Measurements from ENCODE around the gene ZP3.
"Not testable (repeated sequence)": the region's sequence is repeated elsewhere in the genome, so short reads cannot be mapped to it uniquely, and the experiment has no call there.

Gene ZP3

DNA sequence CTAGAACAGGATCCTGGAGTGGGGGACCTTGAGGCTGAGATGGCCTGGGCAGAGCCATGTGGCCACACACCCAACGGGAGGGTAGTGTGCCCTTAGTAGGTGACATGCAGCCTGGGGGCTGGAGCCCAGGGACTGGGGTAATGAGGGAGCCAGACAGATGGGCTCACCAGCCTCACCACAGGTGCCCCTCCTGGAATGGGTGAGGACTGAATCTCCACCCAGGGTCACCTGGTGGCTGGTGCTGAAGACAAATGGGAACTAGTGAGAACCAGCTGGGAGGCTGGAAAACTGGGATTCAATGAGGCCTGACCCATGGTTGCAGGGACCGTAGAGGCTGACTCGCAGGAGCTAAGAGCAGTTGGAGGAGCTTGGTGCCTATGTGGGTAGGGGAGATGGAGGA, 6.1 kb downstream of the ZP3 start:
- no peaks in the 10 kb centered on the region for H3K27me3 ChIP-seq
- no peak overlapping the region for H3K27ac ChIP-seq
- H3K4me1 ChIP-seq = peaks cover 0 to 16% (median 6%) of the 10 kb centered on the region in 10 experiments; a peak in 9 of 20 replicates
- H3K36me3 ChIP-seq = no peaks in the 10 kb centered on the region
- no peaks in the 10 kb centered on the region for H4K20me1 ChIP-seq
- H3K4me3 ChIP-seq = no peak overlapping the region
- H3K9me3 ChIP-seq (replicated peaks in 1 of 11) = no peaks in the 10 kb centered on the region
- no peak overlapping the region for H3K9ac ChIP-seq
- no peak overlapping the region for H3K4me2 ChIP-seq
- no peak for TF ChIP-seq Cebpa-rat (IDR thresholded peaks at IDR 0.05)

DNA sequence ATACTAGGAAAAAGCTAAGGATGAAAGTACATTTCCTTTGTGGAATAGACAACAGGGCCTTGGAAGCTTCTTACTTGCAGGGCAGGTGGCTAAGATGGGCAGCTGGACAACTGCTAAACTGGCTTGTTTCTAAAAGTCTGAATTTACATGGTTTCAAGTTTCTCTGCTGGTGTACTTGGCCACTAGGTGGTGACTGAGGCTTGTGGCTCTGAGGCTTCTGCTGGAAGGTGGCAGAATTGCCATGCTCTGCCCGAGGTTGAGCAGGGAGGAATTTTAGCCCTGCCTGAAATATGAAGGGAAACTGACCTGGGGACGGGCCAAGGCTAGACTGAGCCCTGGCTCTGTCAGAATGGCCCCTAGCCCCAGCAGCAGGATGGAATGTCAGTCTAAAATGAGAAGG, 13.1 kb downstream of the ZP3 start:
- not testable (repeated sequence) for H3K27ac ChIP-seq; H3K4me2 ChIP-seq; H3K9ac ChIP-seq; H3K9me3 ChIP-seq (replicated peaks in 1 of 11); H4K20me1 ChIP-seq; H3K4me1 ChIP-seq; H3K27me3 ChIP-seq; H3K36me3 ChIP-seq; H3K4me3 ChIP-seq

DNA sequence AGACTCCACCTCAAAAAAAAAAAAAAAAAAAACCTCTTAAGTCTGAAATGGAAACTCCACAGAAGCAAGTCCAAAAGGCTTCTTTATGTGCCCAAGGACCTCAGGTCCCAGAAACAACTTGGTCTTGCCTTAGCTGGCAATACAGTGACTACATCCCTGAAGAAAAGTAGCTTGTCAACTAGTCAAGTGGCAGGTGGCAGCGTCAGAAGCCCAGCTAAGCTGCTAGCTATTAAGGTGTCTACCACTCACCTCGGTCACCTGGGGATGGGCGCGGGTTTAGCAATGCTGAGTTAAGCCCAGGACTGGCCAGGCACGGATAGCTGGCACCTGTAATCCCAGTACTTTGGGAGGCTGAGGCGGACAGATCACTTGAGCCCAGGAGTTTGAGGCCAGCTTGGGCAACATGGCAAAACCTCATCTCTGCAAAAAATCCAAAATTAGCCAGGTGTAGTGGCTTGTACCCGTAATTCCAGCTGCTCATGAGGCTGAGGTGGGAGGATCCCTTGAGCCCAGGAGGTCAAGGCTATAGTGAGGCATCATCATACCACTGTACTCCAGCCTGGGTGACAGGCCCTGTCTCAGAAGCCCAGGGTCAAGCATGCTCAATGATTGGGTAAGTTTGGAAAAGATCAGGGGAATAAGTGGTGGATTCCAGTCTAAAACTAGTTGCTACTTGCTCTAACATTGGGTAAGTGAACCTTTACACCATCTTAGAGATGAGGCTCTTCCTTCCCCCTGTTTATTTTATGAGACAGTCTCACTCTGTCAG, 14.6 kb downstream of the ZP3 start:
- not testable (repeated sequence) for H3K36me3 ChIP-seq; H3K9me3 ChIP-seq (replicated peaks in 1 of 11); H3K9ac ChIP-seq; H3K4me1 ChIP-seq; H3K4me2 ChIP-seq; H3K27me3 ChIP-seq; H3K4me3 ChIP-seq; H3K27ac ChIP-seq; H4K20me1 ChIP-seq

DNA sequence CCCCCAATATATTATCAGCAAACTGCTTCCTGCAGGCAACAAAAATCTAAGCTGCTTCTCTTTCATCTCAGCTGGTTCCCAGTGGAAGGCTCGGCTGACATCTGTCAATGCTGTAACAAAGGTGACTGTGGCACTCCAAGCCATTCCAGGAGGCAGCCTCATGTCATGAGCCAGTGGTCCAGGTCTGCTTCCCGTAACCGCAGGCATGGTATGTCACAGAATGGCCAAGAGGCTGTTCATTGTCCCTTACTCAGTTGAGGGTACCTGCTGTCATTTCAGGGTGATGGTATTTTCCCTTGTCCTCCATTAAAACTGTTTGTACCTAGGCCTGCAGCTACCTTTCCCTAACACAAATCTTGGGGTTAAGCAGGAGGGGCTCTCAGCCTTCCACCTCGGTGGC, 15.7 kb downstream of the ZP3 start:
- H3K4me1 ChIP-seq = peaks cover 0 to 17% (median 14%) of the 10 kb centered on the region in 10 experiments; a peak in 14 of 20 replicates
- H3K27me3 ChIP-seq; H3K9me3 ChIP-seq (replicated peaks in 1 of 11); H3K4me2 ChIP-seq; H3K9ac ChIP-seq; H3K4me3 ChIP-seq; H4K20me1 ChIP-seq; H3K36me3 ChIP-seq; H3K27ac ChIP-seq: not testable (repeated sequence)

DNA sequence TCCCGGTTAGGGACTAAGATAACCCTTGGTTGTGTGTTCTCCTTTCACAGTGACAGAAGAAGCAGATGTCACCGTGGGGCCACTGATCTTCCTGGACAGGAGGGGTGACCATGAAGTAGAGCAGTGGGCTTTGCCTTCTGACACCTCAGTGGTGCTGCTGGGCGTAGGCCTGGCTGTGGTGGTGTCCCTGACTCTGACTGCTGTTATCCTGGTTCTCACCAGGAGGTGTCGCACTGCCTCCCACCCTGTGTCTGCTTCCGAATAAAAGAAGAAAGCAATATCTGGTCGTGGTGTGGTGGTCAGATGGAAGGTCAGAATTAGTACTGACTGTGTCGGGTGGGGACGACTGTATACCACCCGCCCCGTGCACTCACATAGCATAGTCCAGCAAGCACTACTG, 17.0 kb downstream of the ZP3 start:
- not testable (repeated sequence) for H3K4me3 ChIP-seq; H3K36me3 ChIP-seq; H3K27ac ChIP-seq; H4K20me1 ChIP-seq; H3K27me3 ChIP-seq; H3K9me3 ChIP-seq (replicated peaks in 1 of 11); H3K4me2 ChIP-seq; H3K9ac ChIP-seq
- peaks cover 0 to 18% (median 15%) of the 10 kb centered on the region in 10 experiments; a peak in 14 of 20 replicates for H3K4me1 ChIP-seq

DNA sequence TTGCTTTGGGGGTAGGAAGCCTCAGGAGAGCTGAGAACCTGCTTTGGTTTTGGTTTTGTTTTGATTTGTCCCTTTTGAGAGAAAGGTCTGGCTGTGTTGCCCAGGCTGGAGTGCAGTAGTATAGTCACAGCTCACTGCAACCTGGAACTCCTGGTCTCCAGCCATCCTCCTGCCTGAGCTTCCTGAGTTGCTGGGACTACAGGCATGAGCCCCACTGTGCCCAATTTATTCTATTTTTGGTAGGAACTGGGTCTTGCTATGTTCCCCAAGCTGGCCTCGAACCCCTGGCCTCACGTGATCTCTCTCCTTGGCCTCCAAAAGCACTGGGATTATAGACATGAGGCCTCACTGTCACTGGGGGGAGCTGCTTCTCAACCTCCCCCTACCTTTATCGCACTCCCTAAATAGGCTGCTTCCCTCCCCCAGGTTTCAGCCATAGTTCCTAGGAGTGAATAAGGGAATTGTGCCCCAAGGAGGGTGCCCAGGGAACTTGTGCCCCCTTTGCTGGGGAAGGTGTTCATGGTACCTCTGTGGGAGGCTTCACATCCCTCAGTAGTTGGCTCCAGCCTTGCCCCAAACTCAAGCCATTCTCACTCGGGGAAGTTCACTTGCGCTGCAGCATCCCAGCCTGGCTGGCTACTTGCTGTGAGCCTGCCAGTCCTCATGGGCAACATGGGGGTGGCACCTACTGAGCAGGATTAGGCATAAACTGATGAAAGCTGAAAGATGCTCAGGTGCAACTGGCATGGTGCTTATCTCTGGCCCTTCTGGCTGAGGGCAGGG, 18.1 kb downstream of the ZP3 start:
- not testable (repeated sequence) for H3K4me2 ChIP-seq; H3K9me3 ChIP-seq (replicated peaks in 1 of 11); H3K9ac ChIP-seq; H3K4me3 ChIP-seq; H3K27ac ChIP-seq; H4K20me1 ChIP-seq; H3K36me3 ChIP-seq; H3K27me3 ChIP-seq
- H3K4me1 ChIP-seq = peaks cover 0 to 18% (median 15%) of the 10 kb centered on the region in 10 experiments; a peak in 14 of 20 replicates

DNA sequence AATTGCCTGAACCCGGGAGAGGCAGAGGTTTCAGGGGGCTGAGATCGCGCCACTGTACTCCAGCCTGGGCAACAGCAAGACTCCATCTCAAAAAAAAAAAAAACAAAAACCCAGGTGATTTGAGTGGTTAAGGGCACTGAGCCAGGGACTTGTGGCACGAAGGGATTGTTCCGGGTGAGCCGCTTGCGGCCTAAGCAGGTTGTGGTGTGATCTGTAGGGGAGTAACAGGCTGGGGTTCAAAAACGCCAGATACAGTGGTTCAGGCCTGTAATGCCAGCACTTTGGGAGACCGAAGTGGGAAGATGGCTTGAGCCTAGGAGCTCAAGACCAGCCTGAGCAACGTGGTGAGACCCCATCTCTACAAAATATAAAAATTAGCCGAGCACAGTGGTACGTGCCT, 19.1 kb downstream of the ZP3 start:
- H3K27me3 ChIP-seq; H3K27ac ChIP-seq; H3K4me3 ChIP-seq; H3K36me3 ChIP-seq; H3K9me3 ChIP-seq (replicated peaks in 1 of 11); H4K20me1 ChIP-seq; H3K9ac ChIP-seq: not testable (repeated sequence)
- Histone ChIP-seq H3K4me2 (peak overlapping the region in 2 of 11 experiments; percentile 15 to 33; a peak in 2 of 22 replicates), H3K4me1 (peaks cover 0 to 18% (median 15%) of the 10 kb centered on the region in 10 experiments; a peak in 14 of 20 replicates)

DNA sequence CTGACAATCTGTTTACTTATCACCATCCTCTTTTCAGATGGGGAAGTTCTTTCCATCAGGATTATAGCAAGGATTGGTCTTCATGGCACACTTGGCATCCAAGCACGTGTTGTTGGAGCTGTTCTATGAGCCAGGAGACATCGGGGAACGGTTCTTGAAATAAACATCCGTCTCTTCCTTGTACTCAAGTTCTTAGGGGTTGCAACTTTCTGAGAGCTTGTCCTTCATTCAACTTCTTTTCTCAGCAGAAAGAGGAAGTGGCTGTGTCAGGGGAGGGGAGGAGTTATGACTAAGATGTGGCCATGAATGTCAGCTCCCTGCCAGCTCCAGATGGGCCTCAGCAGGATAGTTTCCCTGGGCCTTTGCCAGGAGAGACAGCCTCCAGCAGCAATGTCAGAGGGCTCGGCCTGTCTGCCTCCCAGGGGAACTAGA, 20.8 kb downstream of the ZP3 start:
- H3K4me3 ChIP-seq; H3K36me3 ChIP-seq; H3K27me3 ChIP-seq; H4K20me1 ChIP-seq; H3K9me3 ChIP-seq (replicated peaks in 1 of 11): not testable (repeated sequence)
- H3K27ac ChIP-seq = peak overlapping the region in 10 of 11 experiments; percentile 48 to 83 (median 74); a peak in 21 of 22 replicates
- H3K4me2 ChIP-seq = peak overlapping the region; percentile 25 to 65 (median 50); a peak in 18 of 22 replicates
- H3K9ac ChIP-seq = peak overlapping the region in 9 of 11 experiments; percentile 35 to 66 (median 58); a peak in 11 of 22 replicates
- H3K4me1 ChIP-seq = peaks cover 0 to 18% (median 15%) of the 10 kb centered on the region in 10 experiments; a peak in 14 of 20 replicates

DNA sequence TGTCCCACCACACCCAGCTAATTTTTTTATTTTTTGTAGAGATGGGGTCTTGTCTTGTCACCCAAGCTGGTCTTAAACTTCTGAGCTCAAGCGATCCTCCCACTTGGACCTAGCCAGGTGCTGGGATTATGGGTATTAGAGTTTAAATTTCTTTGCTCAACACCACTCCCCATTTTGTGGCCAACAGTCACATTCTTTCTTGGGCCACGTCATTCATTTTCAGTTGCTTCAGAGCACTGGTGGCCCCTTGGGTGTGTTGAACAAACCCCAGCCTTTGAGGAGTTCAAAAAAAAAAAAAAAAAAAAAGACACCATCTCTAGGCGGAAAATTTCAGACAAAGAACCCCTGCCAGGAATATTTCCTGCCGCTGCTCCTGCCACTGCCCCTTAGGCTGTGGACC, 32.3 kb downstream of the ZP3 start:
- H3K4me1 ChIP-seq; H3K9ac ChIP-seq; H3K36me3 ChIP-seq; H3K27ac ChIP-seq; H3K4me2 ChIP-seq; H3K27me3 ChIP-seq; H3K4me3 ChIP-seq; H3K9me3 ChIP-seq (replicated peaks in 1 of 11); H4K20me1 ChIP-seq: not testable (repeated sequence)

DNA sequence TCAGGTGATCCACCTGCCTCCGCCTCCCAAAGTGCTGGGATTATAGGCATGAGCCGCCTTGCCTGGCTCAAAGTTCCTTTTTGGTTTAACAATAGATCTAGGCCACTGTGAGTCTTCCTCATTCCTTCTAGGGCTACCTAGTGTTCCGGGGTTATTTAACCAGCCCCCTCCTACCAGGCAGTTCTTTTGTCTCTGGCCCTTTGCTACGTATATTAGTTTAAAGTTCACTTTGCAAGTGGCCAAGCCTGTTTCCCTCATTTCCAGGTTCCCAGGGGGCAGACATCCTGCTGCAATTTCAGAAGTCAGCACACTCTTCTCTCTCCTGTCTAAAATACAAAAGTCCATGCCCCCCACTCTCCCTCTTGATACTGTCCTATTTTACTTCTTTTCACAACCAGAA, 33.8 kb downstream of the ZP3 start:
- not testable (repeated sequence) for H4K20me1 ChIP-seq; H3K27me3 ChIP-seq; H3K9ac ChIP-seq; H3K27ac ChIP-seq; H3K36me3 ChIP-seq; H3K4me1 ChIP-seq; H3K9me3 ChIP-seq (replicated peaks in 1 of 11); H3K4me3 ChIP-seq; H3K4me2 ChIP-seq

DNA sequence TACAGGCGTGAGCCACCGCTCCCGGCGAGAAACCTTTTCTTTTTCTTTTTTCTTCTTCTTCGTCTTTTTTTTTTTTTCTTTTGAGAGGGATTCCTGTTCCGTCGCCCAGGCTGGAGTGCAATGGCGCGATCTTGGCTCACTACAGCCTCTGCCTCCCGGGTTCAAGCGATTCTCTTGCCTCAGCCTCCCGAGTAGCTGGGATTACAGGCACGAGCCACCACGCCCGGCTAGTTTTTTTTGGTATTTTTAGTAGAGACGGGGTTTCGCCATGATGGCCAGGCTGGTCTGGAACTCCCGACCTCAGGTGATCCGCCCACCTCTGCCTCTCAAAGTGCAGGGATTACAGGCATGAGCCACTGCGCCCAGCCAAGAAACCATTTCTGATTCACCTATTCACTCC, 36.0 kb downstream of the ZP3 start:
- H3K36me3 ChIP-seq; H3K27me3 ChIP-seq; H3K4me2 ChIP-seq; H3K27ac ChIP-seq; H3K9ac ChIP-seq; H3K9me3 ChIP-seq (replicated peaks in 1 of 11); H3K4me3 ChIP-seq: not testable (repeated sequence)
- H3K4me1 ChIP-seq = peaks cover 0 to 12% (median 0%) of the 10 kb centered on the region in 10 experiments; a peak in 4 of 20 replicates
- H4K20me1 ChIP-seq = peaks cover 0 to 12% (median 0%) of the 10 kb centered on the region in 11 experiments; a peak in 4 of 22 replicates

DNA sequence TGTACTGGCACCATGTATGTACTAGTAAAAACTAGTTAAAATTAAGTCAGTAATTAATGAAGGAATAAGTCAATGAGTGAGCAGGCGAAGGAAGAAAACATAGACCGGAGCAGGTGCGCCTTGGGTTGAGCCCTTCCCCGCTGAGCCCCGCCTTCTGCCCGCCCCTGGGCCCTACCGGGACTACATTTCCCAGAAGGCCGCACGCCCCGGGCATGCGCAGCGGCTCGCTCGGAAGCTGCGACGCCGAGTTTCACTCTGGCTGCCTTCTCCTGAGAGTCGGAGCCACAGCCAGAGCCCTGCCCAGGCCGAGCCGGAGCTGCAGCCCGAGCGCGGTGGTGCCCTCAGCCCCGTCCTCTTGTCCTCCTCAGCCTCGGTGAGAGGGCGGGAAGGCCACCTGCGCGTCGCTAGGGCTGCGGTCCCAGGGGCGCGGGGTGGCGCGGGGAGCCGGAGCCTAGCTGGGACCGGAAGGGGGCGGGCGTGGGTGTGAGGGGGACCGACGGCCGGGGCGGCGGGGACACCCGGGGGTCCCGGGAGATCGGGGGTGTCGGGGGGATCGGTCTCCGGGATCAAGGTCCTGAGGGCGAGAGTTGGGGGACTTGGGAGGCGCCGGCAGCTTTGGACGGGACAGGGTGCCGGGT, 36.8 kb downstream of the ZP3 start, which contains the start of gene DTX2:
TSS of gene DTX2 (plus strand) at position 246 of the 638 bp plus-strand sequence. CDS start 18,801 bp downstream, outside the sequence.
- peak within 1 kb of the TSS; percentile 42 to 69 (median 58) for H3K4me3 ChIP-seq
- not testable (repeated sequence) for H3K36me3 ChIP-seq; H3K27me3 ChIP-seq; H3K9me3 ChIP-seq (replicated peaks in 1 of 11); H3K4me2 ChIP-seq
- H3K4me1 ChIP-seq = peaks cover 2 to 15% (median 3%) of the 10 kb centered on the region in 10 experiments; a peak in 14 of 20 replicates
- H3K27ac ChIP-seq = peak within 1 kb of the TSS in 6 of 11 experiments; percentile 44 to 57 (median 54); a peak in 6 of 22 replicates
- H3K9ac ChIP-seq = peak within 1 kb of the TSS; percentile 54 to 75 (median 69); a peak in 18 of 22 replicates
- peaks cover 0 to 16% (median 2%) of the 10 kb centered on the region in 11 experiments; a peak in 16 of 22 replicates for H4K20me1 ChIP-seq

DNA sequence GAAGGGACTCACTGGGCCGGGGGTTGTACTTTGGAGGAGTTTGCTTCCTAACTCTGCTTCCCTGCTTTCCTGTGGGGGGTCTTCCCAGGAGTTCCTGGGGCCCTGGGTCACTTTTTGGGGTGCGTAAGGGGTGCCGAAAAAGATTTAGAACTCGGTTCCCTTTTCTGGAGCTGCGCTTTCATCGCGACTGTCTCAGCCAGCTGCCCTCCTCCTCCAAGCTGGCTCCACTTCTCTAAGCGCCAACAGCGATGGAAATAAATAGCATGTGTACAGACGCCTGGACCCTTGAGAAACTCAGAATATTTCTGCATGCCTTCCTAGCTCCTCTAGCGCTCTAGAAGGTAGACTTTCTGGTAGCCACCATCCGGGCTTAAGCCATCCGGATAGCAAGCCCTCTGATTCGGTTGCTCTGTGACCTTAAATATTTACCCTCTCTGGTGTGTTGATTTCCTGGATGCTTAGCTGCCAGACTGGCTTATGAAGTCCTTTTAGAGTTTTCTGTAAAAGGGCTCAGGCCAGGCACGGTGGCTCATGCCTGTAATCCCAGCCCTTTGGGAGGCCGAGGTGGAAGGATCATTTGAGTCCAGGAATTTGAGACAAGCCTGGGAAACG, 37.6 kb downstream of the ZP3 start:
- not testable (repeated sequence) for H3K36me3 ChIP-seq; H3K9ac ChIP-seq; H3K4me3 ChIP-seq; H3K27ac ChIP-seq; H3K4me2 ChIP-seq; H3K27me3 ChIP-seq; H3K9me3 ChIP-seq (replicated peaks in 1 of 11)
- Histone ChIP-seq H3K4me1 (peaks cover 5 to 19% (median 6%) of the 10 kb centered on the region in 10 experiments; a peak in 14 of 20 replicates), H4K20me1 (peaks cover 0 to 20% (median 5%) of the 10 kb centered on the region in 11 experiments; a peak in 16 of 22 replicates)
